ENCODE data around the gene TMEM203.
A peak's percentile ranks its signal among the peaks of the same experiment; 100 is the strongest.

The TMEM203 gene

DNA sequence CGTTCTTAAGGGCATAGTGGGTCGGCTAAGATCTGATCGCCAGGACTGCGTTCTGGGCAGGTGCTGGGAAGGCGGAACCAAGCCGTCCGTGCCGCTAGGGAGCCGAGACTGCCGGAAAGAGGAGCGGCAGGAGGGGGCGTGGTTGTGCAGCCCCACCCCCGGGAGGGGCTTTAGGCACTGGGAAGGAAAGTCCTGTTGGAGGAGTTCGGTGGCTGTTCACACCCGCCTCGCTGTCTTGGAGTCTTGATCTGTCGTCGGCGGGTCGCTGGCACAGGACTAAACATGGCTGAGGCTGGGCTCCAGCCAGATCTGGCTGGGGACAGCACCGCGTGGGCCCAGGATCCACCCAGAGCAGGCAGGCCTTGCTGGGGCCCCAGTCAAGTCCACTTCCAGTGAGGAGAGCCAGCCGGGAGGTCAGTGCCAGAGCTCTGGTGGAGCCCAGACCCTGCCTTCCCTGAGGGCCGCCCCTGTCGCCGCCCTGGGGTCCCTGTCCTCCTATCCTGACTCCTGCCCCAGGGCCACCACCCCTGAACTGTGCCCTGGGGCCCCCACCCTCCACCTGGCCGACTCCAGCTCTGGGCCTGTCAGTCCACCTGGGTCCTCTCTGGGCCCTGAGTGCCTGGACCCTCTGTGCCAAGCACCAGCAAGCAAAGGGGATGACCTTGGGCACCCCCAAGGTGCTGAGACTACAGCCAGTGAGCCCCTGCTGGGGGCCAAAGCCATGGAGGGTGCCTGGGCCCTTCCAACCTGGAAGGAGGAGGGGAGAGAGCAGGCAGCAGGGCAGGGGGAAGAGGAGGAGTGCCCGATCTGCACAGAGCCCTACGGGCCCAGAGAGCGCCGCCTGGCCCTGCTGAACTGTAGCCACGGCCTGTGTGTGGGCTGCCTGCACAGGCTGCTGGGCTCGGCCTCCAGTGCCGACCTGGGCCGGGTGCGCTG lies 12.1 kb upstream of the TMEM203 start:
- DNase-seq, result no peak

DNA sequence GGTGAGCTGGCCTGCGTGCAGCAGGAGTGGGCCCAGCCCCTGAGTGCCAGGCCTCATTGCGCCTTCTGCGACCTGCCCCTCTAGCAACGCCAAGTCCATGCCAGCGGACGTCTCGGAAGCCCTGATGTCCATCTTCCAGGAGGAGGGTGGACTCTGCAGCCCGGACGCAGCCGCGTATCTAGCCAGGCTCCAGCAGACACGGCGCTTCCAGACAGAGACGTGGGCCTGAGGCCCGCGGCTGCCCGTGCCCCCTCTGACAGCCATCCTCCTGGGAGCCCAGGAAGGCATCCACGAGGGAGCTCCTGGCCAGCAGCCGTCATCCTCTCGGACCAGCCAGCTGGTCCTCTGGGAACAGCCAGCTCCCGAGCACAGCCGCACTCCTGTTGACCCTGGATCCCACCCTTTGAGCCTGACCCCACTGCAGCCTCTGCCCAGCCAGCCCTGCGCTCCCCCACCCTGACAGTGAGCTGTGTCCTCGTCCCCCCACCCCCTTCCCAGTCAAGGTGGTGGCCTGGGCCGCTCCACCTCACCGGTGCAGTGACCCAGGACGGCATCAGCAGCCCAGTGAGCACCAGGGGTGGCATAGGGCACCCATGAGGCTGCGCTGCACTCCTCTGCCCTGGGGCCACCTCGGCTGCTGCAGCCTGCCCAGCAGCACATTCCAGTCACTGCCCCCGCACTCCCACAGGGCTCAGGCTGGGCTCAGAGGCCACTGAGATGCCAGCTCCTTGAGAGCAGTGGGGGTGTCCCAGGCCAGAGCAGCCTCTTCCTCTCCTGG lies 10.9 kb upstream of the TMEM203 start:
- DNase-seq, result no peak

DNA sequence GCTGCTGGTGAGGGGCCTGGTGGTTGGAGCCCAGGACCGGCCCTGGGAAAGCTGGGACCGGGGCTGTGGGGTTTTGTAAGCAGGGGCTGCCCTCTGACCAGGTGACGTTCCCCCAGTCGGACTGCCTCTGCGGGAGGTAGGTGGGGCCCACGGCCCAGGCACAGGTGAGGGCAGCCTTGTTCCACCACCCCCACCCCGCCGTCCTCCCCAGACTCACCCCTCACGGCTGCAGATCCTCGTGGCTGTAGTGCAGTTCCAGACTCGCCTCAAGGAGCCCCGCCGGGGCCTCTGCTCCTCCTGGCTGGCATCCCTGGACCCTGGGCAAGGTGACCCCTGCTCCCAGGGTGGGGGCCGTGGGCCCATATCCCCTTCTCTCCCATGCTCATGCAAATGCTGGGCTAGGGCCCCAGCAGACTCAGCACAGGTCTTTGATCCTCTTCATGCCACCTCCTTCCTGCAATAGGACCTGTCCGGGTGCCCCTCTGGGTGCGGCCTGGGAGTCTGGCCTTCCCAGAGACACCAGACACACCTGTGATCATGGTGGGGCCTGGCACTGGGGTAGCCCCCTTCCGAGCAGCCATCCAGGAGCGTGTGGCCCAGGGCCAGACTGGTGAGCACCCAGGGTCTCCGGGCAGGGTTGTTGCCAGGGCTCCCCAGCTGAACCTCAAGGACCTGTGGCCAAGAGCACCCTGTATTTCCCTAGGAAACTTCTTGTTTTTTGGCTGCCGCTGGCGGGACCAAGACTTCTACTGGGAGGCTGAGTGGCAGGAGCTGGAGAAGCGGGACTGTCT lies 9.9 kb upstream of the TMEM203 start:
- no peak for DNase-seq

DNA sequence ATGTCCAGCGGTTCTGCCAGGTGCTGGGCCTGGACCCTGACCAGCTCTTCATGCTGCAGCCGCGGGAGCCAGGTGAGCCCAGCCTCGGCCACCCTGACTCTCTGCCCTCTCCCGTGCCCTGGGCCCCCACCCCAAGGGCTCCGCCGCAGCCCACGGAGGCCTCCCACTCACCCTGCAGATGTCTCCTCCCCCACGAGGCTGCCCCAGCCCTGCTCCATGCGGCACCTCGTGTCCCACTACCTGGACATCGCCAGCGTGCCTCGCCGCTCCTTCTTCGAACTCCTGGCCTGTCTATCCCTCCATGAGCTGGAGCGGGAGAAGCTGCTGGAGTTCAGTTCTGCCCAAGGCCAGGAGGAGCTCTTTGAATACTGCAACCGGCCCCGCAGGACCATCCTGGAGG lies 9.2 kb upstream of the TMEM203 start:
- no peak for DNase-seq

DNA sequence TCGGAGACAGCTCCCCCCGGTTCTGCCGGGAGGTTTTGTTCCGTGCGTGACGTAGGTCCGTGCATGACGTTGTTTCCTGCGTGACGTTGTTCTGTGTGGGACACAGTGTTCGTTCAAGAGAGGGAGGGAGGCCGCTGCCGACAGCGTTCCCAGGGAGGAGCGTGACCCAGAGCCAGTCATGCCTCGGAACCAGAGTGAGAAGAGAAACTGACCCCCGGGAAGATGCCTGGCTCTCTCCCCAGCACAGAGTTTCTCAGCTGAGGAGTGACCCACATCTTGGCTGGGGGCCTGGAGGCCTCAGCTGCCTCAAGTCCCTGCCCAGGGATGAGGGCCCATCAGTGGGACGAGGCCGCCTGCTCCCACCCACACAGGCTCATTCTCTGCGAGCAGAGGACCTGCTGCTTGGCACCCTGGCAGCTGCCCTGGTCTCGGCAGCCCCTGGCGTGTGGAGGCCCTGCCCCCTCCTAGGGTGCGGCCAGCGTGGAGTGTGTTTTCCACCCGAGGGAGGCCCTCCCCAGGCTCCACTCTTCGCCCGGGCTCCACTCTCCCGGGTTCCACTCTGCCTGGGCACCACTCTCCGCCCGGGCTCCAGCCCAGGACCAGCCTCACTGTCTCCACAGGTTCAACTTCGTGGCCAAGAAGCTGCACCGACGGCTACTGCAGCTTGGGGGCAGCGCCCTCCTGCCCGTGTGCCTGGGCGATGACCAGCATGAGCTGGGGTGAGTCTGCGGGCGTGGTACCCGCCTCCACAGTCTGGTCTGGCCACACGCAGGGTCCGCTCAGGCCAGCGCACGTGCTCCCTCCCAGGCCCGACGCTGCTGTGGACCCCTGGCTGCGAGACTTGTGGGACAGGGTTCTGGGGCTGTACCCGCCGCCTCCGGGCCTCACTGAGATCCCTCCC lies 8.0 kb upstream of the TMEM203 start:
- no peak for DNase-seq

DNA sequence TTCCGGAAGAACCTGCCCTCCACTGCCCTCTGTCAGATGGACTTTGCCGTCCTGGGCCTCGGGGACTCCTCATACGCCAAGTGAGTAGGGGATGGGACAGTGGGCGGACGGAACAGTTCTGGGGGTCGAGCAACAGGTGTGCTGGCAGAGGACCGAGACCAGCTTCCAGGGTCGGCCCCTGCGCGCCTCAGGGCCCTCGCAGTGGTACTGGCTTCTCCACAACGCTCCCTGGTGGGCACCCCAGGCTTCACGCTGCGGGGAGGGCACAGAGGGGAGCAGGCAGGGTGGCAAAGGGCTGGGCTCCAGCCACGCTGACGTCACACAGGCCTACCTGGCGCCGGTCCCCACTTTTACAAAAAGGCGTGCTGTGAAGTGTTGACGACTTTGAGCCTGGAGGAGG lies 7.1 kb upstream of the TMEM203 start:
- DNase-seq, result no peak

DNA sequence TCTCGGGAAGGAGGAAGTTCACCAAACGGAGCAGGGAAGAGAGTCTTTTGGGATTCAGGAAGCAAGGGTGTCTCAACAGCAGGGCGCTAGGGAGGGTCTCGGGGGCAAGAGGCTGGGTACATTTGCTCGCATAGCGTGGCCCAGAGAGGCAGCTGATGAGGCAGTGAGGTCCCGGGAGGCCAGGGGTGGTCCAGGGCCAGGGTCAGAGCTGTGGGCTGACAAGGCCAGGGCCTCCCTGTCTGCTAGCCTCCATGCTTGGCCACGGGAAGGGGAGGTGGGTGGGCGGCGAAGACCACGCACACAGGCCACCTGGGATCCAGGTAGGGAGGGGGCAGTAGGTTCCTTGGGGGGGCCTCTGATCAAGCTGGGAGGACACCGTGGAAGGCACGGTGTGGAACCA lies 6.1 kb upstream of the TMEM203 start:
- no peak for DNase-seq

DNA sequence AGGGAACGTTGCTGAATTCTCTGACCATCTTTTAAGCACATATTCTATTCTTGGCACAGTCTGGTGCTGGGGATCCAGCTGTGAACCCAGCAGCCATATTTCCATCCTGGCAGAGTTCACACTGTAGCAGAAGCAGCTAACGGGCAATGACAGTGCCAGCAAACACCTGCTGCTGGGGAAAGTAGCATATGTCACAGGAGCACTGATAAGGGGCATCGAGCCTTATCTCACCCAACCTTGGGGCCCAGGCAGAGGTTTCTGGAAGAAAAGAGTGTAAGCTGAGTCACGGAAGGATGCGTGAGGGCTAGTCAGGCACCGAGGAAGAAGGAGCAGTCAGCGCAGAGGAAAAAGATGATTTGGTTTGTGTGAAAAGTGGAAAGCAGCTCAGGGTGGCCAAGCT lies 1.2 kb upstream of the TMEM203 start:
- DNase-seq, result no peak

DNA sequence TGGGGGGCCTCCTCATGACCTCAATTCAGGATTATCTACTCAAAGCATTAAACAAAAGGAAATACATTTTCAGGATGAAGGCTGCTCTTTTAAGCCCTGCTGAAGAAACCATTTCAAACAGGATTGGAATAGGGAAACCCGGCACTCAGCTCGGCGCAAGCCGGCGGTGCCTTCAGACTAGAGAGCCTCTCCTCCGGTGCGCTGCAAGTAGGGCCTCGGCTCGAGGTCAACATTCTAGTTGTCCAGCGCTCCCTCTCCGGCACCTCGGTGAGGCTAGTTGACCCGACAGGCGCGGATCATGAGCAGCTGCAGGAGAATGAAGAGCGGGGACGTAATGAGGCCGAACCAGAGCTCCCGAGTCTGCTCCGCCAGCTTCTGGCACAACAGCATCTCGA lies 720 bp downstream of the TMEM203 start:
- no peak for DNase-seq

DNA sequence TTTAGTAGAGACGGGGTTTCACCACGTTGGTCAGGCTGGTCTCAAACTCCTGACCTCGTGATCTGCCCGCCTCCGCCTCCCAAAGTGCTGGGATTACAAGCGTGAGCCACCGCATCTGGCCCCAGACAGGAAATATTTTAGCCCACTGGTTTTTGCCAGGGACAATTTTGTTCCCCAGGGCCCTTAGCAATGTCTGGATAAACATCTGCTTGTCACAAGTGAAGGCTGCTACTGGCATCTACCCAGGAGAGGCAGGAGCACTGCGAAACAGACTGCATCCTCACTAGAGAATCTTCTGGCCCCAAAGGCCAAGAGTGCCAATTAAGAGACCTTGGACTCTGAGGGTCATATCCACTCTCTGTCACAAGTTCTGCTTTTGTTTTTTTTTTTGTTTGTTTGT lies 2.5 kb downstream of the TMEM203 start:
- no peak for DNase-seq

DNA sequence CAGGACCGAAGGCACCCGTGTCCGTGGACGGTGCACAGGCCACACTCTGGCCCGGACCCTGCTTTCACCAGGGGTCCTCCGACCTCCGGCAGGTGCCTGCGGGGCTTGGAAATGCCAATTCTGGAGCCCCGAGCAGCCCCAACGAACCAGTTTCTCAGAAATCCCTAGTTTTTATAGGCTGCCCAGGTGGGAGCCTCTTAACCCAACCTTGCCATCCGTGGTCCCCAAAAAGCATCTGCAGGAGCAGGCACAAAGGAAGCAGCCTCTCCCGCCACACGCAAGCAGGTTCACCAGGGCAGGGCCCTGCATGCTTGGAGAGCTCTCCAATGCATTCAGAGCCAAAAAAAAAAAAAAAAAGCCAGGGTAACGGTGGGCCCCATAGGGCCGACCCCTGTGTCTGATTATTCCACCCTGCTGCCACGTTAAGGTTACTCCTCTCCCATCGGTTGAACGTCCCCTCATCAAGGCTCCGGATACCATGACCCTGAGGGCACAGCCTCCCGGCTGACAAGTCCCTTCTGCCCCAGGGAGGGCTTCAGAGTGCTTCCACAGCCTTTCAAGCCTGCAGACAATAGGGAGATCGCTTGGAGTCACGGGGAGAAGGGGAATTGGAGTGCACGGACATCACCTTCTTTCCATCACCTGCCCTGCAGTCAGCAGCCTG lies 4.1 kb downstream of the TMEM203 start:
- no peak for DNase-seq

DNA sequence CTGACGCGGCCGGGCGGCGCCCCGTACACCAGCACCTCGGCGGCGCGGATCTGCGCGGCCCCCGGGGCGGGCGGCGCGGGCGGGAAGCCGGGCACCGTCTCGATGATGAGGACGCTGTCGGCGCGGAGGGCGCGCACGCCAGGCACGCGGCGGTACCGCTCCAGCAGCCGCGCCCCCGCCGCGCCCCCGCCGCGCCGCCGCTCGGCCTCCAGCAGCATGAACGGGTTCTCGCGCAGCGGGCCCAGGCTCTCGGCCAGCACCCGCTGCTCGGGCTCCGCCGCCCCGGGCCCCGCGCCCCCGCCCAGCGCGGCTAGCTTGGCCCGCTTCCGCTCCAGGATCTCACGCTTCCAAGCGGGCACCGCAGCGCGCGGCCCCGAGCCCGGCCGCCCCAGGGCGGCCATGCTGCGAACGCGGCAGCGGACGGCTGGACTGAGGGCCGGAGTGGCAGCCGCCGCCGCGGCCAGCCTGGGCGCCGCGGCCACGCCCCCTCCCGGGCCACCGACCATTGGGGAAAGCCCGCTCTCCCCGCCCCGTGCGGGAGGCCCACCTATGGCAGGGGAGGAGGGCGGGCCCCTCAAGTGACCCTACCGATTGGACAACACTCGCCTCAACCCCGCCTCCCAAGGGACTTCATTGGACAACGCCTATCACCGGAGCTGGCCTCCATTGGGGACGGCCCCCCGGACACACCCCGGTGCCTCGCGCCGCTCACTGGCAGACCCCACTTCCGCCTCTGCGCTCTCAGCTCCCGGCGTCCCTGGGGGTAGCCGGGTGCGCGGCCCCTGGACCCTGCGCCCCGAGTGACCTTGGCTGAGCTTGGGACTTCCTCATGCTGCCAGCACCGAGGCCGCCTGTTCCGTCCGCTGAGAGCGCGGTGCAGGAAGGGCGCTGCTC lies 4.9 kb downstream of the TMEM203 start, which contains the start of gene TPRN:
TPRN (minus strand) TSS at position 431 of the 894 bp plus-strand sequence; CDS start at position 401, 30 bp downstream.
- peak; percentile 96 for DNase-seq

DNA sequence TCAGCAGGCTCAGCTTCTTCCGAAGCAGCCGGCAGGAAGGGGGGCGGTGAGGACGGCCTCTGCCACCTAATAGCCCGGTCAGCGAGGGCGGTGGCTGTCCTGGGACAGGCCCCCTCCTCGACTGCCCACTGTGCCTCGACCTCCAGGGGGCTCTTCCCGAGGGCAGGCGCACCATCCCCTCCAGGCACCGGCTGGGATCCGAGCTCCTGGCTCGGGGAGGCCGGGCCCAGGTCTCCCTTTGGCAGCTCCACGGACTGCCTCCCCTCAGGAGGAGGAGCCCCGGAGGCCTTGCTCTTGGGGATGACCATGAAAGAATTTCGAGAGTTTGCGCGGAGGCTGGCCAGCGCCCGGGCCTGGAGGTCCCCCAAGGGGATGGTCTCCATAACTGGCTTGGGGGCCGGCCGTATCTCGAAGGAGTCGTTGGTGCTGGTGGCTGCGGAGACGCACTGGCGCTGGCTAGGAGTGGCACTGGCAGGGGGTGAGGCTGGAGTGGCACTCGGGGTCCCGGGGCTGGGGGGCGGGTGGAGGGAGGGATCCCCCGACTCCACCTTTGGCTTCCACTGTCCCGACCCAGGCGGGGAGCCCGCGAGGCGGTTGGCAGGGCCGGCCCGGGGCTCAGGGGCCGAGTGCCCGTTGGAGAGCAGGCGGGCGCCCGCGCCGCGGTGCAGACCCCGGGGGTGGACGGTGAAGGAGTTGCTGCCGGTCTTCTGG lies 5.9 kb downstream of the TMEM203 start:
- DNase-seq, result no peak

DNA sequence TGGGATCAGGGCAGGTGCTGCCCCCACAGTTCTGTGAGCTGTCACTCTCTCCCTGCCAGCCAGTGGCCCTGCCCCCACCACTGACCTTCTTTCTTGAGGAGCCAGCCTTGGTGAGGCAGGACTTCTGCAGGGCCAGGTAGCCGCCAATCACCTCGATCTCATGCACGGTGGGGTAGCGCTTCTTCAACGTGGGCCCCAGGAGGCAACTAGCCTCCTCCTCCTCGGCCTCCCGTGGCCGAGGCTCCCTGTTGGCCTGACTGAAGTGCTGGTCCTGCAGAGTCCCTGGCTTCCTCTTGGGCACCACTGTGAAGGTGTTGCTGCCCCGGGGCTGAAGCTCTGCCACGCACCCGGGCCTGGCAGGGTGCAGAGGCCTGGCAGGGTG lies 6.6 kb downstream of the TMEM203 start:
- DNase-seq, result no peak

DNA sequence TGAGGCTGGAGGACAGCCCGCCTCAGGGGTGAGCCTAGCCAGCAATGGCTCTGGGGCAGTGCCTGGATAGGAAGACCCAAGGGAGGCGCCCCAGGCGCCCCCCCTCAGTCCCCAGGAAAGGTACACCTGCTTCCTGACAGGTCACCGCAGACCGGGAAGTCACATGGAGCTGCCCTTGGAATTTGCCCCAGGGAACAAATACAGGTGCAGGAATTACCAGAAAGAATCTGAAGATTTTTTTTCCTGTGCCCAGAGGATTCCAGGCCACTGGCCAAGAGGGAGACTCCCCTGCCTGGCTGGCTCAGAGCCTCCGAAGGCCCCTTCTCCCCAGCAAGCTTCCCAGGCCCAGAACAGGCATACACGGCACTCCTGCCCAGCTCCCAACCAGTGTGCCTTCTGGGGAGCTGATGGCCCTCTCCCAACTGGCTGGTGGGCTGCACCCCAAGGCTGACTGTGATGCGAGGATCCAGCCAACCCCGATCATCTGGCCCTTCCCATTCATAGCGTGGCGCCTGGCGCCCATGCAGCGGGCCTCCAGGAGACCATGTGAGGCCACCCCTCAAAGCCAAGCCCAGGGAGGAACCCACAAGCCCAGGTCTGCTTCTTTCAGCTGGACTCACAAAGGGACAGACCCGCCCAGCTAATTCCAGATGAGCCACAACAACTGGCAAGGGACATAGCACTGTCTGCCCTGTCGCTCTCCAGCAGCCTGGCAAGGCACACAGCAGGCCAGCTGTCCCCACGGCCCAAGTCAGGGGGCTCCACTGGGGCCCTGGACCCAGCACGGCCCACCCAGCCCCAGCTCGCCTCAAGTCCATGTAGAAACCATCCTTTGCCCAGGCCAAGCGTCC lies 7.2 kb downstream of the TMEM203 start:
- DNase-seq, result no peak

DNA sequence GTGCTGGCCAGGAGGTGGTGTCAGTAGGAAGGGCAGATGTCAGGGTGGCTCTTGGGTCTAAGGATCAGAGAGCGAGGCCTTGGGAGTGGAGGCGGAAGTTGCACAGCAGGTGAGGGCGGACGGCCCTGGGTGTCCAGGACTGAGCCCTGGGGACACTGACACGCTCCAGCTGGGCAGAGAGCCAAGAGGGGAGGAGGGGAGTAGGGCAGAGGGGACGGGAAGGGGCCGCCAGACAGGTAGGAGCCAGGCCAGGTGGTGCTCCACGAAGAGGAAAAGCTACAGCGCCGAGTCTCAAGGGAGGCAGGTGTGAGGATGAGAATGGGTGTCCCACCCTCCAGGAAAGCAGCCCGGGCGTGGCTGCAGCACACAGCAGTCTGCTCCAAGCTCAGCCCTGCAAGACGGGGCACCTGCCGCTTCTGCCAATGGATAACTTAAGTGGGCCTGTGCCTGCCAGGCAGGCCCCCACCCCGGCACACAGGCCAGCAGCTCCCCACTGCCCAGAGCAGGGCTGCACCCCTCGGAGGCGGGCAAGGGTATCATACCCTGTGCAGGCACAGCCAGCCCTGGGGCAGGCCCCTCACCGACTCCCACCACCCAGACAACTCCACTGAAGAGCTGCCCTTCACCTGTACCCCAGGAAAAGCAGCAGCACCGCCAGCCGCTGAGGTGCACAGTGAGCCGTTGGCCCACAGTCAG lies 9.8 kb downstream of the TMEM203 start:
- no peak for DNase-seq

DNA sequence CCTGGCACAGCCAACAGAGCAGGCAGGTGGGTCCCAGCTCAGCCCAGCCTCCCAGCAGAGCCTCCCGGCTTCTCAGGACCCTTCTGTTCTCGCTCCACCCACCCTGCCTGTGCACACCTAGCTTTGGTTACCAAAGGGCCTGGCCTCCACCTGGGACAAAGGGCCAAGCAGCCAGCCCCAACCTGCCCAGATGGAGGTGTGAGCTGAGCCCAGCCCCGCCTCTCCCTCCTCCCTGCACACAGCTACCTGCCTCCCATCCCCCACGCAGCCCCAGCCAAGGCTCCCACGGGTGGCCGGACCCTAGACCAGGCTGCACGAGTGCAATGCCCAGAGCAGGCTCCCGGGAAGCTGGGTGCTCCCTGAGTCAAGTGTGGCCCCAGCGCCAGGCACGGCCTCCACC lies 10.5 kb downstream of the TMEM203 start:
- DNase-seq, result no peak

DNA sequence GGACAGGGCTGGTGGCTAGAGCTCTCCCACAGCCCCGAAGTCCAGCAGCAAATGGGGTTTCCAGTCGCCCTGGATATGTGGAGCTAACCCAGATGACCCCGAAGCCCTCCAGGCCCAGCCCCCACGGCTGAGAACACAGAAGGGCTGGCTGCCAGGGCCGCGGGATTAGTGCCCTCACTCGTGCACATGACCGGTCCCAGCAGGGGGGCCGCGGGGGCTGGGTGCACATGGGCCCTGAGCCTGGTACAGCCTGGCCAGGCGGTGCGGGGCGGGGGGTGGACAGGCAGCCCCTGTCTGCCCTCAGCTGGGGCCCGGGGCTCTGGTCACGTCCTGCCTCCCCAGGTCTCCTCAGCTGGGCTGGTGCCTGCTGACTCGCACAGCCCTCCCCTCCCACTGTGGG lies 11.1 kb downstream of the TMEM203 start:
- DNase-seq, result no peak
